Aorta (tissue), 5 donors: ENCODE data around the gene SLC35D3. TPM values are rescaled to one million over a fixed set of nuclear protein-coding genes. Genes with fewer than 3 reads are reported as not detected.
A peak's percentile ranks its signal among the peaks of the same experiment; 100 is the strongest.

ENCODE experiments used
- ATAC-seq: fragments of 200-7000 bp; cut with Tn5 transposase; one replicate; pipeline ENCODE4 v1.9.1; 2022; ENCODE audit warnings: moderate library complexity; ENCODE audit not compliant: low FRiP score
- DNase-seq, 2 donors: peaks; one replicate each; pipeline ENCODE4 v3.0.0-alpha.2; 2020
- H3K27ac ChIP-seq, 2 donors: one replicate each; pipeline ENCODE4 v1.5.1; 2013; ENCODE audit warnings: low read length in 2 of 2, mild to moderate bottlenecking in 2 of 2, moderate library complexity in 2 of 2, control low read depth in 1 of 2, inconsistent platforms in 1 of 2, low read depth in 1 of 2
- H3K27me3 ChIP-seq, 2 donors: one replicate each; pipeline ENCODE4 v1.6.1; 2013; ENCODE audit warnings: control low read depth in 1 of 2, low read length in 1 of 2, mild to moderate bottlenecking in 1 of 2, moderate library complexity in 1 of 2; ENCODE audit not compliant: insufficient read depth in 2 of 2, control insufficient read depth in 1 of 2
- H3K36me3 ChIP-seq, 2 donors: one replicate each; pipeline ENCODE4 v1.6.1; 2013; ENCODE audit warnings: control low read depth in 1 of 2, low read length in 1 of 2, mild to moderate bottlenecking in 1 of 2; ENCODE audit not compliant: insufficient read depth in 2 of 2, control insufficient read depth in 1 of 2
- H3K4me1 ChIP-seq, 2 donors: one replicate each; pipeline ENCODE4 v1.6.1; 2013; ENCODE audit warnings: low read length in 2 of 2, control low read depth in 1 of 2, mild to moderate bottlenecking in 1 of 2, moderate library complexity in 1 of 2; ENCODE audit not compliant: insufficient read depth in 2 of 2, control insufficient read depth in 1 of 2
- H3K4me3 ChIP-seq, 2 donors: one replicate each; pipeline ENCODE4 v1.5.1; 2013; ENCODE audit warnings: low read length in 2 of 2, control low read depth in 1 of 2, mild to moderate bottlenecking in 1 of 2
- H3K9me3 ChIP-seq: one replicate; pipeline ENCODE4 v1.6.1; 2013; ENCODE audit warnings: mild to moderate bottlenecking, low read length; ENCODE audit not compliant: control insufficient read depth
- WGBS, 2 donors: extraction: QIAGEN DNeasy Blood & Tissue Kit; methylation state at CpG; one replicate each; pipeline ENCODE4 v1.1.7; 2013; 5-methylcytosine and 5-hydroxymethylcytosine counted together
- intact Hi-C, 2 donors: fragments of 100-400 bp; cut with DNase I; formaldehyde crosslinking; loops; one replicate each; pipeline versions ENCODE4 v1.14.2 to v1.15.0; 2022
- polyA plus RNA-seq, 2 donors: library from polyadenylated mRNA; stranded (reverse); fragments of 200-250 nt; gene quantifications; one replicate each; pipeline ENCODE4 v1.2.3, GENCODE V29; 2013
- total RNA-seq, 2 donors: library from RNA; stranded (reverse); fragmentation: NEBNext Ultra II Directional; extraction: Animal tissue kit (Norgen Biotek cat#: 25700); gene quantifications; one replicate each; pipeline ENCODE4 v1.2.1, GENCODE V29; 2021
- donor health status: healthy with polysubstance abuse.
- donor health status: Bipolar disorder and iron deficiency.
- donor health status: DM: no; HTN: no; CAD: no.
- donor health status: DM: no; HTN: no; CAD: no.
- donor health status: DM: yes; HTN: yes; CAD: no.

Gene SLC35D3
- total and polyA plus RNA-seq, 4 donors: not detected

- WGBS, 2 donors: 2 to 4% methylated on average over 30 to 37 of the region's 37 CpGs
- ATAC-seq (peak; percentile 15), DNase-seq (peak; percentile 44 to 75)
- intact Hi-C loops: no loop called here
- H3K4me3 ChIP-seq: peak overlapping the region; percentile 2 to 55
- H3K27ac ChIP-seq: no peak overlapping the region
- H3K36me3 ChIP-seq: no peaks in the 10 kb centered on the region
- peaks cover 1% of the 10 kb centered on the region for H3K9me3 ChIP-seq
- H3K4me1 ChIP-seq: no peaks in the 10 kb centered on the region
- H3K27me3 ChIP-seq: no peaks in the 10 kb centered on the region
Observed at GRCh38 chr6:136920671-136921380, 1.3 kb upstream of the SLC35D3 start.

- ATAC-seq: no peak
- Histone ChIP-seq H3K27ac (no peak overlapping the region), H3K9me3 (peaks cover 1% of the 10 kb centered on the region), H3K4me1 (no peaks in the 10 kb centered on the region), H3K4me3 (peak overlapping the region; percentile 2 to 55), H3K27me3 (no peaks in the 10 kb centered on the region), H3K36me3 (no peaks in the 10 kb centered on the region)
- DNase-seq: peak in 1 of 2 donors; percentile 75
- WGBS, 2 donors: 0% methylated on average over 59 of the region's 59 CpGs
- intact Hi-C loops: no loop called here
Observed at GRCh38 chr6:136921381-136921935, 643 bp upstream of the SLC35D3 start.

- intact Hi-C loops: no loop called here
- no peaks in the 10 kb centered on the region for H3K27me3 ChIP-seq
- H3K4me3 ChIP-seq: peak overlapping the region in 1 of 2 donors; percentile 18
- H3K9me3 ChIP-seq: no peaks in the 10 kb centered on the region
- 2% methylated on average over 29 of the region's 29 CpGs for WGBS, 2 donors
- ATAC-seq (no peak), DNase-seq (no peak)
- H3K27ac ChIP-seq: no peak overlapping the region
- no peaks in the 10 kb centered on the region for H3K4me1 ChIP-seq
- no peaks in the 10 kb centered on the region for H3K36me3 ChIP-seq
Observed at GRCh38 chr6:136922685-136923006, 545 bp downstream of the SLC35D3 start.

- DNase-seq: peak in 1 of 2 donors; percentile 72
- ATAC-seq: peak; percentile 40
- H3K4me1 ChIP-seq: no peaks in the 10 kb centered on the region
- H3K9me3 ChIP-seq: no peaks in the 10 kb centered on the region
- H3K27ac ChIP-seq: no peak overlapping the region
- intact Hi-C loops: no loop called here
- no peaks in the 10 kb centered on the region for H3K27me3 ChIP-seq
- 6 to 8% methylated on average over 58 to 65 of the region's 65 CpGs for WGBS, 2 donors
- H3K4me3 ChIP-seq: peak overlapping the region in 1 of 2 donors; percentile 18
- no peaks in the 10 kb centered on the region for H3K36me3 ChIP-seq
Observed at GRCh38 chr6:136923116-136923953, 1.2 kb downstream of the SLC35D3 start.

GRCh38 chr6:136923954-136924673 lies 2.0 kb downstream of the SLC35D3 start:
- Histone ChIP-seq H3K9me3 (no peaks in the 10 kb centered on the region), H3K27ac (no peak overlapping the region), H3K4me1 (no peaks in the 10 kb centered on the region), H3K4me3 (no peak overlapping the region), H3K36me3 (no peaks in the 10 kb centered on the region), H3K27me3 (no peaks in the 10 kb centered on the region)
- ATAC-seq (no peak), DNase-seq (peak in 1 of 2 donors; percentile 74)
- intact Hi-C loops: no loop called here
- 65 to 81% methylated on average over 34 to 40 of the region's 40 CpGs for WGBS, 2 donors

- 87 to 93% methylated on average over 2 of the region's 2 CpGs for WGBS, 2 donors
- no peaks in the 10 kb centered on the region for H3K9me3 ChIP-seq
- H3K27me3 ChIP-seq: no peaks in the 10 kb centered on the region
- DNase-seq (no peak), ATAC-seq (no peak)
- intact Hi-C loops: no loop called here
- H3K4me3 ChIP-seq: no peak overlapping the region
- H3K36me3 ChIP-seq: no peaks in the 10 kb centered on the region
- no peak overlapping the region for H3K27ac ChIP-seq
- no peaks in the 10 kb centered on the region for H3K4me1 ChIP-seq
Observed at GRCh38 chr6:136926383-136926782, 4.3 kb downstream of the SLC35D3 start.

- intact Hi-C loops: no loop called here
- Histone ChIP-seq H3K9me3 (no peaks in the 10 kb centered on the region), H3K27ac (no peak overlapping the region), H3K4me1 (no peaks in the 10 kb centered on the region), H3K4me3 (no peak overlapping the region), H3K36me3 (no peaks in the 10 kb centered on the region), H3K27me3 (no peaks in the 10 kb centered on the region)
- DNase-seq (no peak), ATAC-seq (no peak)
- WGBS, 2 donors: 85 to 87% methylated on average over 3 of the region's 3 CpGs
Observed at GRCh38 chr6:136927292-136927691, 5.2 kb downstream of the SLC35D3 start.

- ATAC-seq: no peak
- 81 to 85% methylated on average over 4 of the region's 4 CpGs for WGBS, 2 donors
- H3K4me3 ChIP-seq: no peak overlapping the region
- DNase-seq: no peak
- H3K9me3 ChIP-seq: no peaks in the 10 kb centered on the region
- no peaks in the 10 kb centered on the region for H3K4me1 ChIP-seq
- H3K27me3 ChIP-seq: no peaks in the 10 kb centered on the region
- H3K36me3 ChIP-seq: no peaks in the 10 kb centered on the region
- no peak overlapping the region for H3K27ac ChIP-seq
- intact Hi-C loops: no loop called here
Observed at GRCh38 chr6:136930528-136930927, 8.4 kb downstream of the SLC35D3 start.
